Left ventricle myocardium inferior (tissue), 1 donor: ENCODE results near the gene LRBA. TPM values are rescaled to one million over a fixed set of nuclear protein-coding genes. Genes with fewer than 3 reads are reported as not detected.

ENCODE experiments used
- DNase-seq: peaks from one replicate; pipeline ENCODE4 v3.0.0-alpha.2; 2020
- H3K27ac ChIP-seq: fragments of 200-600 bp; replicated peaks from 2 replicates; pipeline ENCODE4 v1.8.0; 2021
- H3K27me3 ChIP-seq: fragments of 200-600 bp; 2 replicates; pipeline ENCODE4 v1.8.0; 2021; ENCODE audit warnings: low read depth
- H3K36me3 ChIP-seq: fragments of 200-600 bp; 2 replicates; pipeline ENCODE4 v1.8.0; 2021
- H3K4me1 ChIP-seq: fragments of 200-600 bp; 2 replicates; pipeline ENCODE4 v1.8.0; 2021
- H3K4me3 ChIP-seq: fragments of 200-600 bp; 2 replicates; pipeline ENCODE4 v1.8.0; 2021; ENCODE audit warnings: mild to moderate bottlenecking, moderate library complexity
- H3K9me3 ChIP-seq: fragments of 200-600 bp; replicated peaks from 2 replicates; pipeline ENCODE4 v1.8.0; 2021
- intact Hi-C: fragments of 100-400 bp; cut with micrococcal nuclease; formaldehyde crosslinking; loops from one replicate; pipeline ENCODE4 v1.11.0; 2022
- total RNA-seq: library from RNA; stranded (reverse); fragmentation: NEBNext Ultra II Directional; extraction: Animal tissue kit (Norgen Biotek cat#: 25700); gene quantifications from one replicate; pipeline ENCODE4 v1.2.1, GENCODE V29; 2021
- TF ChIP-seq, protein P1 (sequence below): fragments of 200-600 bp; IDR thresholded peaks from 2 replicates; pipeline ENCODE4 v1.8.0; 2021; ENCODE audit warnings: antibody characterized with exemption, mild to moderate bottlenecking, borderline replicate concordance
- donor health status: DM: no; HTN: yes; CAD: no; lungs with severe emphysema.

LRBA gene
- total RNA-seq, 1 donor from 2014 or later, result 19.1 TPM

GRCh38 chr4:150944660-150945059, 70.4 kb downstream of the LRBA start:
- no peak for DNase-seq
- Histone ChIP-seq H3K27ac (no peak overlapping the region), H3K27me3 (no peaks in the 10 kb centered on the region), H3K4me3 (no peak overlapping the region), H3K36me3 (no peaks in the 10 kb centered on the region), H3K4me1 (peaks cover 4% of the 10 kb centered on the region), H3K9me3 (peaks cover 5% of the 10 kb centered on the region)
- intact Hi-C loops, result no loop called here
- TF ChIP-seq, protein P1, sequence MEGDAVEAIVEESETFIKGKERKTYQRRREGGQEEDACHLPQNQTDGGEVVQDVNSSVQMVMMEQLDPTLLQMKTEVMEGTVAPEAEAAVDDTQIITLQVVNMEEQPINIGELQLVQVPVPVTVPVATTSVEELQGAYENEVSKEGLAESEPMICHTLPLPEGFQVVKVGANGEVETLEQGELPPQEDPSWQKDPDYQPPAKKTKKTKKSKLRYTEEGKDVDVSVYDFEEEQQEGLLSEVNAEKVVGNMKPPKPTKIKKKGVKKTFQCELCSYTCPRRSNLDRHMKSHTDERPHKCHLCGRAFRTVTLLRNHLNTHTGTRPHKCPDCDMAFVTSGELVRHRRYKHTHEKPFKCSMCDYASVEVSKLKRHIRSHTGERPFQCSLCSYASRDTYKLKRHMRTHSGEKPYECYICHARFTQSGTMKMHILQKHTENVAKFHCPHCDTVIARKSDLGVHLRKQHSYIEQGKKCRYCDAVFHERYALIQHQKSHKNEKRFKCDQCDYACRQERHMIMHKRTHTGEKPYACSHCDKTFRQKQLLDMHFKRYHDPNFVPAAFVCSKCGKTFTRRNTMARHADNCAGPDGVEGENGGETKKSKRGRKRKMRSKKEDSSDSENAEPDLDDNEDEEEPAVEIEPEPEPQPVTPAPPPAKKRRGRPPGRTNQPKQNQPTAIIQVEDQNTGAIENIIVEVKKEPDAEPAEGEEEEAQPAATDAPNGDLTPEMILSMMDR, result no peak

- Histone ChIP-seq H3K36me3 (no peaks in the 10 kb centered on the region), H3K4me3 (no peak overlapping the region), H3K27ac (no peak overlapping the region), H3K9me3 (no peaks in the 10 kb centered on the region), H3K4me1 (peaks cover 9% of the 10 kb centered on the region), H3K27me3 (no peaks in the 10 kb centered on the region)
- intact Hi-C loops, result no loop called here
- DNase-seq, result no peak
- TF ChIP-seq, protein P1, result no peak
Measured at GRCh38 chr4:150943818-150944217, 71.3 kb downstream of the LRBA start.

DNA sequence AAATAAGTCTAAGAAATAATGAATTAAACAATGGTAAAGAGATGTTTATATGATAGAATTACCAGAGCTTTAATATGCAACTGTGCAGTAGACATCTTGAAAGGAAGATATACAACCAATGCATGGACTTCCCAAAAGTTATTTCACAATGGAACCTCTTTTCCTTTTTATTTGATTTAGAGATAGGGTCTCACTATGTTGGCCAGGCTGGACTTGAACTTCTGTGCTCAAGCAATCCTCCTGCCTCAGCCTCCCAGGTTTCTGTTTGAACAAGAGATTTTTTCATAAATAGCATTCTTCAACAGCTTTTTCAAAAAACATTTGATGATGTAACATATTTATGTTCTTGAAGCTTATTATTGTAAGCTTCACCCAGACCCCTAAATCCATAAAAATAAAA, 72.0 kb downstream of the LRBA start:
- intact Hi-C loops, result no loop called here
- no peaks in the 10 kb centered on the region for H3K9me3 ChIP-seq
- H3K27me3 ChIP-seq, result no peaks in the 10 kb centered on the region
- no peaks in the 10 kb centered on the region for H3K36me3 ChIP-seq
- TF ChIP-seq, protein P1, result no peak
- H3K27ac ChIP-seq, result no peak overlapping the region
- peaks cover 9% of the 10 kb centered on the region for H3K4me1 ChIP-seq
- DNase-seq, result no peak
- no peak overlapping the region for H3K4me3 ChIP-seq

DNA sequence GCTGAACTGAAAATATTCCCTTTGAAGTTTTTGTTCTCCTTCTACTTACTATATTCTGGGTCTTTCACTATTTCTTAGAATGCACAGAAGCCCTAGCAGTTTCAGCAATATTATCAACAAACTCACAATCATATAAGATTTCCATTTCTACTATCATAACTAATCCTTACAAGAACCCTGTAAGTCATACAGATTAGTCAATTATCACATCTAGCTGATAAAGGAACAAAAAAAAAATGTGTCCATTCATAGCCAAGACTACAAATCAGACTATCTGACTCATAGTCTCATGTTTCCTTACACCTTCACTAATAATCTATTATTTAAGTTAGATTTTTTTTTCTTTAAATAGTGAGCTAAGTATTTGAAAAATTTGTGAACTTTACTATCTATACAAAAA, 72.5 kb downstream of the LRBA start:
- intact Hi-C loops, result no loop called here
- Histone ChIP-seq H3K36me3 (no peaks in the 10 kb centered on the region), H3K4me3 (no peak overlapping the region), H3K4me1 (peaks cover 9% of the 10 kb centered on the region), H3K27ac (no peak overlapping the region), H3K9me3 (no peaks in the 10 kb centered on the region), H3K27me3 (no peaks in the 10 kb centered on the region)
- TF ChIP-seq, protein P1, result no peak
- DNase-seq, result no peak

GRCh38 chr4:150940123-150940522, 75.0 kb downstream of the LRBA start:
- H3K27ac ChIP-seq, result no peak overlapping the region
- no peaks in the 10 kb centered on the region for H3K36me3 ChIP-seq
- H3K27me3 ChIP-seq, result no peaks in the 10 kb centered on the region
- H3K4me1 ChIP-seq, result peaks cover 23% of the 10 kb centered on the region
- TF ChIP-seq, protein P1, result no peak
- no peaks in the 10 kb centered on the region for H3K9me3 ChIP-seq
- no peak overlapping the region for H3K4me3 ChIP-seq
- no peak for DNase-seq
- intact Hi-C loops, result no loop called here

GRCh38 chr4:150939530-150939929, 75.6 kb downstream of the LRBA start:
- no peak for DNase-seq
- H3K4me1 ChIP-seq, result peaks cover 23% of the 10 kb centered on the region
- intact Hi-C loops, result no loop called here
- no peak overlapping the region for H3K4me3 ChIP-seq
- no peaks in the 10 kb centered on the region for H3K36me3 ChIP-seq
- H3K27ac ChIP-seq, result no peak overlapping the region
- no peaks in the 10 kb centered on the region for H3K9me3 ChIP-seq
- no peaks in the 10 kb centered on the region for H3K27me3 ChIP-seq
- TF ChIP-seq, protein P1, result no peak
